Small intestine (tissue), 16 donors: Measurements from ENCODE around the gene LRRC14B. TPM values are rescaled to one million over a fixed set of nuclear protein-coding genes. Genes with fewer than 3 reads are reported as not detected.

Experiments used
- DNase-seq, 2 donors: peaks; one replicate each; pipeline versions ENCODE4 v3.0.0 to v3.0.0-alpha.2; 2013
- FAIRE-seq: peaks from 2 replicates; lab custom pipeline; 2012; peaks lifted over from hg19 to GRCh38; lab: Jason Lieb, UNC
- H3K27ac ChIP-seq, 3 donors: one replicate each; pipeline ENCODE4 v1.5.1; 2013; ENCODE audit warnings: low read length in 2 of 3, mild to moderate bottlenecking in 2 of 3, control low read depth in 1 of 3, inconsistent platforms in 1 of 3, low read depth in 1 of 3, moderate library complexity in 1 of 3
- H3K27me3 ChIP-seq, 3 donors: one replicate each; pipeline ENCODE4 v1.6.1; 2013; ENCODE audit warnings: low read length in 3 of 3, inconsistent platforms in 1 of 3; ENCODE audit not compliant: control insufficient read depth in 3 of 3, insufficient read depth in 3 of 3
- H3K36me3 ChIP-seq, 3 donors: one replicate each; pipeline ENCODE4 v1.6.1; 2013; ENCODE audit warnings: low read length in 3 of 3, inconsistent platforms in 1 of 3, low read depth in 1 of 3, mild to moderate bottlenecking in 1 of 3, moderate library complexity in 1 of 3; ENCODE audit not compliant: control insufficient read depth in 3 of 3, insufficient read depth in 2 of 3
- H3K4me1 ChIP-seq, 3 donors: one replicate each; pipeline ENCODE4 v1.6.1; 2013; ENCODE audit warnings: low read length in 2 of 3, inconsistent platforms in 1 of 3, low read depth in 1 of 3, mild to moderate bottlenecking in 1 of 3, moderate library complexity in 1 of 3; ENCODE audit not compliant: control insufficient read depth in 3 of 3, insufficient read depth in 2 of 3
- H3K4me3 ChIP-seq, 3 donors: one replicate each; pipeline ENCODE4 v1.5.1; 2013; ENCODE audit warnings: low read length in 3 of 3, control low read depth in 1 of 3, inconsistent platforms in 1 of 3, low read depth in 1 of 3, mild to moderate bottlenecking in 1 of 3, moderate library complexity in 1 of 3
- H3K9me3 ChIP-seq, 2 donors: one replicate each; pipeline ENCODE4 v1.6.1; 2013; ENCODE audit warnings: low read depth in 1 of 2, low read length in 1 of 2; ENCODE audit not compliant: control insufficient read depth in 2 of 2, insufficient read depth in 1 of 2
- WGBS, 3 donors: extraction: QIAGEN DNeasy Blood & Tissue Kit; methylation state at CpG; one replicate each; pipeline ENCODE4 v1.1.7; 2013; 5-methylcytosine and 5-hydroxymethylcytosine counted together
- long read RNA-seq, 10 donors: transcript quantifications; one replicate each; lab custom pipeline, GENCODE V29; 2026
- polyA plus RNA-seq, 4 donors: library from polyadenylated mRNA; stranded (reverse) in 3 of 4; unstranded in 1 of 4; fragments of 200-250 nt in 3 of 4; fragments of 120-200 nt in 1 of 4; gene quantifications; one replicate each; pipeline versions ENCODE4 v1.2.1 to v1.2.3, GENCODE V29; 2013
- donor health status: healthy with polysubstance abuse.
- donor health status: control.
- donor health status: control.
- donor health status: Bipolar disorder and iron deficiency.
- donor health status: healthy.

LRRC14B gene
- polyA plus RNA-seq, result under 1 TPM in 2 of 4 donors, not detected in 2; 0.04 to 0.12 TPM
- long read RNA-seq, donor 1, partial matches to known transcripts, result 0 of 17 reads
- long read RNA-seq, donor 1, other reads (novel, unspliced or antisense), result 17 of 17 reads
- long read RNA-seq, donor 2, result 0 reads
- long read RNA-seq, donor 3, result 0 reads
- long read RNA-seq, donor 4, result 0 reads
- long read RNA-seq, donor 5, result 0 reads
- long read RNA-seq, donor 6, result 0 reads
- long read RNA-seq, donor 7, transcript LRRC14B-201 (2 exons, 1,573 nt), result major isoform, 50 of 50 reads
- long read RNA-seq, donor 7, partial matches to known transcripts, result 0 of 50 reads
- long read RNA-seq, donor 7, other reads (novel, unspliced or antisense), result 0 of 50 reads
- long read RNA-seq, donor 8, partial matches to known transcripts, result 0 of 2 reads
- long read RNA-seq, donor 8, other reads (novel, unspliced or antisense), result 0 of 2 reads
- long read RNA-seq, donor 9, result 0 reads
- long read RNA-seq, donor 10, result 0 reads

DNA sequence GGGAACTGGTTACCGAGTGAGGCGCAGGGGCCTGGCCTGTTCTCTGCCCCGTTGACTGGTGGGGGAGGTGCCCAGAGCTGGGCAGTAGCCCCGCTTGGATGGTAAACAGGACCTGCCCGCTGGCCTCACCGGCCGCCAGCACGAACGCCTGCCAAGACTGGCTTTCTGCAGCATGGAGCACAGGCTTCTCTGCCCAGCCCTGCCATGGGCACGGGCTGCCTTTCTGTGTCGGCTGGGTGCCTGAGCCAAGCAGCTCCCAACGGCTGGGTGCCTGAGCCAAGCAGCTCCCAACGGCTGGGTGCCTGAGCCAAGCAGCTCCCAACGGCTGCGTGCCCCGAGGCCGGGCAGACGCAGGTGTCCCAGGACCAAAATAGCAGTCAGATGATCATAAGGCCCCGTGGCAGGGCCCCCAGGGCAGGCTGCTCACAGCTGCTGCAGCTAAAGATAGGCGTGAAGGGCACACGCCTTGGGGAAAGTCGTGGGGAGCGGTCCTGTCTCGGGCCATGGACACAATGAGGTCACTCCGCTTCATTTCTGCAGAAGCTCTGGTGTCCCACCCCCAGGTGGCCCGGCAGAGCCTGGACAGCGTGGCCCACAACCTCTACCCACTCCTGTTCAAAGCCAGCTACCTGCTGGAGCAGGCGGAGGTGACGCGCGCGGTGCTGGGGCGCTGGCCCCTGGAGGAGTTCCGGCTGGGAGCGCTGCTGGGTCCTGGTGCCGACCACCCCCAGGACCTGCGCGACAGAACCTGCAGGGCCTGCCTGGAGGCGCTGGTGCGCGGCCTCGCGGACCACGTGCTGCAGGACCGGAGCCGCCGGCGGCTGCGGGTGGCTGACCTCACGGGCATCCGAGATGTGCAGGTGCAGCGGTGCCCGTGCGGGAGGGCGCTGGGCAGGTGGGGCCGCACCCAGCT is at the start of gene LRRC14B:
LRRC14B (plus strand) TSS at position 460 of the 913 bp plus-strand sequence; CDS start at position 504, 44 bp downstream.
- 5 to 16% (median 15%) methylated on average over 40 to 56 of the region's 56 CpGs for WGBS, 3 donors
- DNase-seq (peak in 1 of 2 donors; percentile 55), FAIRE-seq (no peak)

DNA sequence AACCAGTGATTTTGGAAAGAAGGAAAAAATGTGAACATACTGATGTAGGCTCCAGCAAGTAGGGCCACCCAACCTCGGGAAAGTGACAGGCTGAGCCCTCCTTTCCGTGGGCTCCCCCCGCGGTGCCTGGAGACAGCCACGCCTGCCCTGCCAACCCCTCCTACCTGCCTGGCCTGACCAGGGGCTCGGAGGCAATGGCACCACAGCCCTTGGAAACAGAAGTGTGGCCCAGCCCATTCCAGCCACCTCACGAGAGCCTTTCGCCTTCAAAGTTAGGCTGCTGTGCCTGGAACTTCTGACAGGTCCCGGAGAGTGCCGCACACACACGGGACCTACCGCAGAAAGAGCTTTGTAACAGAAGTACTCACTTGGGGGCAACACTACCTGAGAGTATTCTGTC is 49.5 kb upstream of the LRRC14B start:
- FAIRE-seq (no peak), DNase-seq (no peak)
- no peaks in the 10 kb centered on the region for H3K4me1 ChIP-seq
- H3K4me3 ChIP-seq, result no peak overlapping the region
- H3K27me3 ChIP-seq, result no peaks in the 10 kb centered on the region
- no peaks in the 10 kb centered on the region for H3K36me3 ChIP-seq
- 78 to 90% (median 81%) methylated on average over 12 of the region's 12 CpGs for WGBS, 3 donors
- no peak overlapping the region for H3K27ac ChIP-seq
- no peaks in the 10 kb centered on the region for H3K9me3 ChIP-seq

More for the DNA sequence above, at the start of gene LRRC14B:
- Histone ChIP-seq H3K9me3 (no peaks in the 10 kb centered on the region), H3K27me3 (peaks cover 0 to 19% (median 0%) of the 10 kb centered on the region in 3 donors), H3K36me3 (no peaks in the 10 kb centered on the region), H3K4me3 (no peak within 1 kb of the TSS), H3K27ac (peak within 1 kb of the TSS in 1 of 3 donors; percentile 41), H3K4me1 (peaks cover 0 to 4% (median 0%) of the 10 kb centered on the region in 3 donors)

DNA sequence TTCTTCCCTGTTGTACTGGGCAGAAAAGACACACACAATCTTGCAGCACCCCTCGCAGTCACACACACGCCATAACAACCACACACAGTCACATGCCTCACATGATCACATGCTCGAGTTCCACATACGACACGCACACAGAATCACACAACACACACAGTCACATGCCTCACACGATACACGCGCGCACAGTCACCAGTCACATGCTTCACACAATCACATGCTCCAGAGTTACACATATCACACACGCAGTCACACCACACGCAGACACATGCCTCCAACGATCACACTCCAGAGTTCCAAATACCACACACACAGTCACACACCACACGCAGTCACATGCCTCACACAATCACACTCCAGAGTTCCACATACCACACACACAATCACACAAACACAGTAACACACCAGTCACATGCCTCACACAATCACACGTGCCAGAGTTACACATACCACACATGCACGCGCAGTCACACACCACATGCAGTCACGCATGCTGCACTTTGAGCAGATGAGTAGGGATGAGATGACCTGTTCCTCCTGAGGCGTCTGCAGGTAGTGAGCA is 49.0 kb upstream of the LRRC14B start:
- no peak for FAIRE-seq
- WGBS, 3 donors, result 85 to 92% (median 89%) methylated on average over 18 of the region's 18 CpGs
- DNase-seq, result no peak
- no peak overlapping the region for H3K4me3 ChIP-seq
- peaks cover 0 to 4% of the 10 kb centered on the region in 2 donors for H3K9me3 ChIP-seq
- no peak overlapping the region for H3K27ac ChIP-seq
- no peaks in the 10 kb centered on the region for H3K27me3 ChIP-seq
- no peaks in the 10 kb centered on the region for H3K4me1 ChIP-seq
- no peaks in the 10 kb centered on the region for H3K36me3 ChIP-seq

DNA sequence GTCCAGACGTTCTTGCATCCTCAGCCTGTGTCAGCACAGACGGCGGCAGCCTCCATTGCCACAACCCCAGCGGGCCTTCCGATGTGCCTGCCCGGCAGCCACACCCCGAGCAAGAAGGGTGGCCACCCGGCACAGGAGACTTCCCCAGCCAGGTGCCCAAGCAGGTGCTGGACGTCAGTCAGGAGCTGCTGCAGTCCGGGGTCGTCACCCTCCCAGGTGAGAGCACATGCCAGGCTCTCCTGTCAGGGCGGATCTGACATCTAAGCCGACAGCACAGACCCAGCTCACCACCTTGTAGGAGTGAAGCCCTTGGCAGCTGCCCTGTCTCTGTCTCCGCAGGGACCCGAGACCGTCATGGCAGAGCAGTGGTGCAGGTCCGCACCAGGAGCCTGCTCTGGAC is 48.3 kb upstream of the LRRC14B start:
- WGBS, 3 donors, result 79 to 82% (median 80%) methylated on average over 16 to 17 of the region's 17 CpGs
- no peak for FAIRE-seq
- no peak for DNase-seq
- no peaks in the 10 kb centered on the region for H3K4me1 ChIP-seq
- no peaks in the 10 kb centered on the region for H3K36me3 ChIP-seq
- H3K27me3 ChIP-seq, result no peaks in the 10 kb centered on the region
- H3K27ac ChIP-seq, result no peak overlapping the region
- peaks cover 0 to 4% of the 10 kb centered on the region in 2 donors for H3K9me3 ChIP-seq
- no peak overlapping the region for H3K4me3 ChIP-seq

DNA sequence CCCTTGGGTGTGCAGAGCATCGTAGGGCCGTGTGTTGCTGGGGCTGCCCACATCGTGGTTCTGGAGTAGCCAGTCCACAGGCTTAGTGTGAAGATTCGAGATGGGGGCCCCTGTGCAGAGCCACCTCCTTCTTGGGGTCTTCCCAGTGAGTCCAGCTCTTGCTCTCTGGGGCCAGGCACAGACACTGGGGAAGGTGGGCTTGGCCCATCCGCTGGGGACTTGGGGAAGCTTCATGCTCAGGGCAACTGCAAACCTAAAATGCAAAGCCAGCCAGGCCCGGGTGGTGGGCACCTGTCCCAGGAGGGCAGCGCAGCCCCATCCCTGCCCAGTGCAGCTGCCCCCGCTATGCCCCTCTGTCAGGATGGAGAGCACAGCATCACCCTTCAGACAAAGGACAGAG is 46.4 kb upstream of the LRRC14B start:
- Histone ChIP-seq H3K4me1 (no peaks in the 10 kb centered on the region), H3K27ac (no peak overlapping the region), H3K27me3 (no peaks in the 10 kb centered on the region), H3K36me3 (no peaks in the 10 kb centered on the region), H3K4me3 (no peak overlapping the region), H3K9me3 (peaks cover 0 to 4% of the 10 kb centered on the region in 2 donors)
- 82 to 89% (median 87%) methylated on average over 8 of the region's 8 CpGs for WGBS, 3 donors
- no peak for FAIRE-seq
- no peak for DNase-seq

DNA sequence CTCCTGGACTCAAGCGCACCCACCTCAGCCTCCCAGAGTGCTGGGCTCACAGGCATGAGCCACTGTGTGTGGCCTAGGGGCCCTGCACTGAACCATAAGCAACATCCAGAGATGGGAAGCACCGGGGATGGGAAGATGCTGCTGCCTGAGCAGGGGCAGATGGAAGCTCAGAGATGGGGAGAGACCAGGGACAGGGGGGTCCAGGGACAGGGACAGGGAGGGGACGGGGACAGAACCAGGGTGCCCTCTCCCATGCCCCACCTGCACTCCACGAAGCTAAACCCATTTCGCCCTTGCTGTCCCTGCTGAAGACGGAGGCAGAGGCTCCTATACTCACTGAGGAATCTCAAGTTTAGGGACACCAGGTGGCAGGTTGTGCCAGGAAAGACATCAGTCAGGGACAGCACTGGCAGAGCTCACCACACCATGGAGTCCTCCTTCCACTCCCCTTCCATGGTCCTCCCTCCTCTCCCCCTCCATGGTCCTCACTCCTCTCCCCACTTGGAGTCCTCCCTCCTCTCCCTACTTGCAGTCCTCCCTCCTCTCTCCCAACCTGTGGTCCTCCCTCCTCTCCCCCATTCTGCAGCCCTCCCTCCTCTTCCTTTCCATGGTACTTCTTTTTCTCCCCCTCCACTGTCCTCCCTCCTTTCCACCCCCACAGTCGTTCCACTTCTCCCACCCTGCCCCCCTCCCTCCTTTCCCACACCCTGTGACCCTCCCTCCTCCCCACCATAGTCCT is 45.5 kb upstream of the LRRC14B start:
- 62 to 82% (median 80%) methylated on average over 7 of the region's 7 CpGs for WGBS, 3 donors

DNA sequence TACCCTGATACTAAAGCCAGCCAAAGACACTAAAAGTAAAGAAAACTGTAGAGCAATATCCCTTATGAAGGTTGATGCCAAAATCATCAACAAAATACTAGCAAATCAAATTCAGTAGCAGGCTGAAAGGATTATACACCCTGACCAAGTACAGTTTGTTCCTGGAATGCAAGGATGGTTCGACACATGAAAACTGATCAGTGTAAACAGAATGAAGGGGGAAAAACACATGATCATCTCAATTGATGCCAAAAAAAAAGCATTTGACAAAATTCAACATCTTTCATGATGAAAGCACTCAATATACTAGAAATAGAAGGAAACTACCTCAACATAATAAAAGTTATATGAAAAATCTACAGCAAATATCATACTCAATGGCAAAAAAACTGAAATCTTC is 43.5 kb upstream of the LRRC14B start:
- no peak overlapping the region for H3K27ac ChIP-seq
- H3K4me3 ChIP-seq, result no peak overlapping the region
- no peaks in the 10 kb centered on the region for H3K4me1 ChIP-seq
- H3K27me3 ChIP-seq, result no peaks in the 10 kb centered on the region
- peaks cover 0 to 4% of the 10 kb centered on the region in 2 donors for H3K9me3 ChIP-seq
- H3K36me3 ChIP-seq, result no peaks in the 10 kb centered on the region
- FAIRE-seq (no peak), DNase-seq (no peak)
- 93 to 97% (median 96%) methylated on average over 1 of the region's 1 CpG for WGBS, 3 donors

More for the DNA sequence above, 45.5 kb upstream of the LRRC14B start:
- H3K27me3 ChIP-seq, result no peaks in the 10 kb centered on the region
- H3K4me1 ChIP-seq, result no peaks in the 10 kb centered on the region
- peaks cover 0 to 4% of the 10 kb centered on the region in 2 donors for H3K9me3 ChIP-seq
- H3K27ac ChIP-seq, result no peak overlapping the region
- DNase-seq (no peak), FAIRE-seq (no peak)
- no peaks in the 10 kb centered on the region for H3K36me3 ChIP-seq
- no peak overlapping the region for H3K4me3 ChIP-seq
